ENCODE data around the gene GNG13. TPM values are rescaled to one million over a fixed set of nuclear protein-coding genes. Genes with fewer than 3 reads are reported as not detected.

GNG13 gene
- total RNA-seq, 1 donor: not detected

- TF ChIP-seq CTCF (IDR thresholded peaks at IDR 0.05; ENCODE audit: insufficient read depth, low read depth, low read length): no peak
- no peak for DNase-seq (ENCODE audit: low read depth)
- no peak overlapping the region for H3K4me3 ChIP-seq (ENCODE audit: low read depth, low read length)
These were observed 30.6 kb downstream of the GNG13 start for GRCh38 chr16:769934-770333.

- no peak for TF ChIP-seq CTCF (IDR thresholded peaks at IDR 0.05; ENCODE audit: insufficient read depth, low read depth, low read length)
- no peak for DNase-seq (ENCODE audit: low read depth)
These were observed 31.2 kb downstream of the GNG13 start for GRCh38 chr16:769184-769784.

GRCh38 chr16:768428-768827 lies 32.1 kb downstream of the GNG13 start:
- no peak for DNase-seq (ENCODE audit: low read depth)
- H3K4me3 ChIP-seq (ENCODE audit: low read depth, low read length): no peak overlapping the region
- TF ChIP-seq CTCF (IDR thresholded peaks at IDR 0.05; ENCODE audit: insufficient read depth, low read depth, low read length): no peak

More at GRCh38 chr16:769184-769784, 31.2 kb downstream of the GNG13 start:
- H3K4me3 ChIP-seq (ENCODE audit: low read depth, low read length): no peak overlapping the region

GRCh38 chr16:767743-768235 lies 32.7 kb downstream of the GNG13 start:
- no peak for DNase-seq (ENCODE audit: low read depth)
- TF ChIP-seq CTCF (IDR thresholded peaks at IDR 0.05; ENCODE audit: insufficient read depth, low read depth, low read length): no peak
- H3K4me3 ChIP-seq (ENCODE audit: low read depth, low read length): no peak overlapping the region

- no peak overlapping the region for H3K4me3 ChIP-seq (ENCODE audit: low read depth, low read length)
- DNase-seq (ENCODE audit: low read depth): no peak
- TF ChIP-seq CTCF (IDR thresholded peaks at IDR 0.05; ENCODE audit: insufficient read depth, low read depth, low read length): no peak
These were observed 33.5 kb downstream of the GNG13 start for GRCh38 chr16:766820-767640.

GRCh38 chr16:766008-766819 lies 34.3 kb downstream of the GNG13 start:
- TF ChIP-seq CTCF (IDR thresholded peaks at IDR 0.05; ENCODE audit: insufficient read depth, low read depth, low read length): no peak
- DNase-seq (ENCODE audit: low read depth): no peak
- H3K4me3 ChIP-seq (ENCODE audit: low read depth, low read length): no peak overlapping the region

All from fibroblast of villous mesenchyme (primary cell).